HFF-Myc (cell line): ENCODE measurements around the gene SORL1-AS1.

ENCODE experiments used
- DNase-seq: peaks from one replicate; pipeline ENCODE4 v3.0.0-alpha.2; 2011; ENCODE audit warnings: low read depth; ENCODE audit errors: extremely low read depth
- H3K4me3 ChIP-seq: replicated peaks from 2 replicates; pipeline ENCODE4 v1.5.1; 2011; ENCODE audit warnings: low read depth, mild to moderate bottlenecking, control low read depth, low read length
- TF ChIP-seq, protein P1 (sequence below): IDR thresholded peaks from 2 replicates; pipeline ENCODE4 v1.5.1; 2012; ENCODE audit warnings: mild to moderate bottlenecking, low read depth, low read length, control low read depth; ENCODE audit errors: missing control alignments

Gene SORL1-AS1

DNA sequence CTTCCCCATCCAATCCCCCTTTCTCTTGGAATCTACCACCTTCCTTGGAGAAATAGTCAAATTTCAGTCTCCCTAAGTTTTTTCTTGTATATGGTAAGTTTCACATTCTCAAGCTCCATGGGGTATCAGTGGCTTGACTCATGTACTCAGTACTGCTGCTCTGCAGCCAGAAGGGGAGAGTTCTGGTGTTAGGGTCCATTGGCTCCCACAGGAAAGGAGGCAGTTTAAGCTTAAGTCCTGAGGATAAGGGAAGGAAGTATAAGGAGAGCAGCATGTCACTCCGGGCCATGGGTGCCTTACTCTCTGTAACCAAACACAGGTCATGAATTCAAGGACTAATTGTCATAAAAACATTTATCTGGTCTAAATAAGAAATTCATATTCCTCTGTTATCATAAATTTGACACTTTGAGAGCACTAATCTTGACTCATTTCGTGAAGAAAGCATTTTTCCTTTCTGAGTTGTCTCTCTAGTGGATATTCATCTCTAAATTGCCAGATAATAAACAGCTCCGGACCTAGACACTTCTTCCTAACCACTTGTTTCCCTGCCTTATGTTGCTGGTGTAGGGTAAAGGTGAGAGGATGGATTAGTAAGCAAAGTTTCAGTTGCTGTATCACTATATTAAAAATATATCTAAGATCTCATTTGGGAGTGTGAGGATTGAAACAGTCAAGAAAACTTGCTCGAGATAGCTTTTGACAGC, 20.8 kb downstream of the SORL1-AS1 start:
- H3K4me3 ChIP-seq, result no peak overlapping the region
- TF ChIP-seq, protein P1, sequence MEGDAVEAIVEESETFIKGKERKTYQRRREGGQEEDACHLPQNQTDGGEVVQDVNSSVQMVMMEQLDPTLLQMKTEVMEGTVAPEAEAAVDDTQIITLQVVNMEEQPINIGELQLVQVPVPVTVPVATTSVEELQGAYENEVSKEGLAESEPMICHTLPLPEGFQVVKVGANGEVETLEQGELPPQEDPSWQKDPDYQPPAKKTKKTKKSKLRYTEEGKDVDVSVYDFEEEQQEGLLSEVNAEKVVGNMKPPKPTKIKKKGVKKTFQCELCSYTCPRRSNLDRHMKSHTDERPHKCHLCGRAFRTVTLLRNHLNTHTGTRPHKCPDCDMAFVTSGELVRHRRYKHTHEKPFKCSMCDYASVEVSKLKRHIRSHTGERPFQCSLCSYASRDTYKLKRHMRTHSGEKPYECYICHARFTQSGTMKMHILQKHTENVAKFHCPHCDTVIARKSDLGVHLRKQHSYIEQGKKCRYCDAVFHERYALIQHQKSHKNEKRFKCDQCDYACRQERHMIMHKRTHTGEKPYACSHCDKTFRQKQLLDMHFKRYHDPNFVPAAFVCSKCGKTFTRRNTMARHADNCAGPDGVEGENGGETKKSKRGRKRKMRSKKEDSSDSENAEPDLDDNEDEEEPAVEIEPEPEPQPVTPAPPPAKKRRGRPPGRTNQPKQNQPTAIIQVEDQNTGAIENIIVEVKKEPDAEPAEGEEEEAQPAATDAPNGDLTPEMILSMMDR, result no peak
- DNase-seq, result no peak

DNA sequence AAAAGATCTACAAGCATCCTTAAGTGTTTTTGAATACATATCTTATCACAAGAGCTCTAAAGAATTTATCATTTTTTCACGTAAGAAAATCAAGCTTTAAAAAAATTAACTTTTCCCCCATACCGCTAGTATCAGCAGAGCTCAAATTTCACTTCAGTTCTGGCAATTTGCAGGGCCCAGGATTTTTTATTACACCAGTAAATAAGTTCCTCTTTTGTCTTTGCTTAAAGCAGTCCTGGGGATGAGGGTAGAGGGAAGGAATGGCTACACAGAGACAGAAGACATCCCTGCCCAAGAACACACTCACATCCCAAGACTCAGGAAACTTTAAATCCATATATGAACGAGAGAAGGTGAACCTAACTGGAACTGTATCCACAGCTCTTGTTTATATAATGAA, 23.2 kb downstream of the SORL1-AS1 start:
- no peak for DNase-seq
- H3K4me3 ChIP-seq, result no peak overlapping the region
- TF ChIP-seq, protein P1, result no peak

DNA sequence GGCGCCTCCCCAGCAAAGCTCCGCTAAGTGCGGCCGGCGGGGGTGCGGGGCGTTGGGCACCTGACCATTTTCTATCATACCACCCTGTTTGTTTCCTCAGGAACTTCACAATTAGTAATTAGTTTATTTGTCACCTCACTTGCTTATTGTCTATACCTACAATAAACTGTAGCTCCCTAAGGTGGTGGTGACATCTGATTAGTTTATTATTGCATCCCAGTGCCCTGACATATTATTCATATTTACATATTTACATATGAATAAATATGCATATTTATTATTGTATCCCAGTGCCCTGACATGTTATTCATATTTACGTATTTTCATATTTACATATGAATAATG, 25.4 kb downstream of the SORL1-AS1 start:
- DNase-seq, result no peak
- TF ChIP-seq, protein P1, result no peak
- no peak overlapping the region for H3K4me3 ChIP-seq

DNA sequence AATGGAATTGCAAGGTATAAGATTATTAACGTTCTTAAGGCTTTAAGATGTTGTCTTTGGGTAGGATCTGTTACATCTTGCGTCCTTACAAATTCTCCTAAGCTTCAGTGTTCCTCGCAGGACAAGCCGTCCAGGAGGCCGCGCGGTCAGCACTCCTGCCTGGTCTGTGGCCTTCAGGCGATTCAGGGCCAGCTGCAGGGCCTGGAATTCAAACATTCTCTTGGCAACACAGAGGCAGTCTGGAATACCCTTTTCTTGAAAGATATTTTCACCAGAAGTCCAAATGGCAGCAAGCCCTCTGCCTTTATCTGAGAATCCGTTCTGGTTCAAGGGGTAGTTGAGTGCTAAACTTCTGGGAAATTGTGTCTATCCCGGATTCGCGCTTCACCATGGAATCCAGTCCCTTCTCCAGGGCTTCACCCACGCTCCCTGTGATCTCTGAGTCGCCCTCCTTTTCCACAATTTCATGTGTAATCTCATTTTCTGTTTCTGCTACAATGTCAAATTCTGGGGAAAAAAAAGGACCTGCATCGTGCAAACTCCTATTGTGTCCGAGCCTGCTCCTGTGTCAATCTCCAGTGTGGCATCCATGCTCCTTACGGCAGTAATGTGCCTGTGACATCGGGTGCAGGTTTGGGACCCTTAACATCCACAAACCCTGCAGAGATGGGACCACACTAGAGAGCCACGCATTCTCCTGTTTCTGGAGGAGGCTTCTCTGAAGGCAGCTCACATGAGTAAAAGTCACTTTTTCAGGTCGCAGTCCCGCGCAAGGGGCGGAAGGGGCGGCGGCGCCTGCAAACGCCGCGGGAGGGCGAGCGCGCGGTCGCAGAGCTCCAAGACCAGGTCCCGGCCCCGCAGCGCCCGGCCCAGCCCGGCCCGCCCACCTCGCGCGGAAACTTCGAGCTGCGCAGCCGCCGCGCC, 26.0 kb downstream of the SORL1-AS1 start:
- no peak for DNase-seq
- TF ChIP-seq, protein P1, result no peak
- no peak overlapping the region for H3K4me3 ChIP-seq

DNA sequence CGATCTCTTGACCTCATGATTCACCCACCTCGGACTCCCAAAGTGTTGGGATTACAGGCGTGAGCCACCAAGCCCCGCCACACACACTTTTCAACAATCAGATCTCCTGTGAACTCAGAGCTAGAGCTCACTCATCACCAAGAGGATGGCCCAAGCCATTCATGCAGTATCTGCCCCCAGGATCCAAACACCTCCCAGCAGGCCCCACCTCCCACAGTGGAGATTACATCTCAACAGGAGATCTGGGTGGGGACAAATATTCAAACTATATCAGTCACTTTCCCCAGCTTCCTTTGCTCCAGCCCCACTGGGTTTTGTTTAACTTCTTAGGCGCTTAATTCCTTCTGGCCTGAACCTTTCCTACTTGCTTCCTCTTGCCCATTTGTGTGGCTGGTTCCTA, 26.9 kb downstream of the SORL1-AS1 start:
- H3K4me3 ChIP-seq, result no peak overlapping the region
- no peak for DNase-seq
- TF ChIP-seq, protein P1, result no peak

DNA sequence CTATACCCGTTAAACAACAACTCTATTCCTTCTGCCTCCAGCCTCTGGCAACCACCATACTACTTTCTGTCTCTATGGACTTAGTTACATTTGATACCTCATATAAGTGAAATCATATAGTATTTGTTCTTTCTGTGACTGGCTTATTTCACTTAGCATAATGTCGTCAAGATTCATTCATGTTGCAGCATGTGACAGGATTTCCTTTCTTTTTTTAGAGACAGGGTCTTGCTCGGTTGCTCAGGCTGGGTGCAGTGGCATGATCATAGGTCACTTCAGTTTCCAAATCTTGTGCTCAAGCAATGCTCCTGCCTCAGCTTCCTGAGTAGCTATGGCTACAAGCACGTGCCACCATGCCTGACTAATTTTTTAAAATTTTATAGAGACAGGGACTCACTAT, 30.1 kb downstream of the SORL1-AS1 start:
- no peak for DNase-seq
- TF ChIP-seq, protein P1, result no peak
- no peak overlapping the region for H3K4me3 ChIP-seq
